ENCODE data around the gene NMNAT2. TPM values are rescaled to one million over a fixed set of nuclear protein-coding genes. Genes with fewer than 3 reads are reported as not detected.
A peak's percentile ranks its signal among the peaks of the same experiment; 100 is the strongest.
"Not testable (repeated sequence)": the region's sequence is repeated elsewhere in the genome, so short reads cannot be mapped to it uniquely, and the experiment has no call there.

Gene NMNAT2
- polyA plus RNA-seq, 3 donors from 2014 or later: not detected

- Mint-ChIP-seq H3K27ac (no peak overlapping the region), H3K27me3 (ENCODE audit: low read depth in 3 of 3) (peaks cover 0 to 6% (median 2%) of the 10 kb centered on the region in 3 donors), H3K36me3 (no peaks in the 10 kb centered on the region), H3K9me3 (no peaks in the 10 kb centered on the region), H3K4me1 (no peaks in the 10 kb centered on the region), H3K4me3 (no peak overlapping the region)
- no peak for DNase-seq
Measured at GRCh38 chr1:183438060-183438459, 19.9 kb upstream of the NMNAT2 start.

DNA sequence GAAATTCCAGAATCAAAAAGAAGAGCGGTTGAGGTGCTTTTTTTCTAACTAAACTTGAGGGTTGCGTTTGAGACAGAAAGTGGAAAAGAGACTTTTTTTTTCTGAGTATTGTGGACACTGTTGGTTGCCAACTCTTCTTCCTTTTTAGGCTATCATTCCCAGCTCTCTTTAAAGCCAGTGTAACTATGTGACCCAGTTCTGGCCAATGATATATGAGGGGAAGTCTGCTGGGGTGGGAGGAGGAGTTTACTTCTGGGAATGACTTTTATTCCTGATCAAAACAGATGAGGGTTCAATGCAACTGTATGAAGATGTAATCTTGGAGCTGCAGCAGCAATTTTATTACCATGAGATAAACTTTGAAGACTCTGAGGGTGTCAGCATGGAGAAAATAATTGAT is 17.3 kb upstream of the NMNAT2 start:
- no peak overlapping the region for H3K27ac Mint-ChIP-seq
- no peak overlapping the region for H3K4me3 Mint-ChIP-seq
- H3K27me3 Mint-ChIP-seq (ENCODE audit: low read depth in 3 of 3): peaks cover 4 to 5% (median 4%) of the 10 kb centered on the region in 3 donors
- H3K36me3 Mint-ChIP-seq: no peaks in the 10 kb centered on the region
- no peaks in the 10 kb centered on the region for H3K4me1 Mint-ChIP-seq
- DNase-seq: no peak
- H3K9me3 Mint-ChIP-seq: no peaks in the 10 kb centered on the region

DNA sequence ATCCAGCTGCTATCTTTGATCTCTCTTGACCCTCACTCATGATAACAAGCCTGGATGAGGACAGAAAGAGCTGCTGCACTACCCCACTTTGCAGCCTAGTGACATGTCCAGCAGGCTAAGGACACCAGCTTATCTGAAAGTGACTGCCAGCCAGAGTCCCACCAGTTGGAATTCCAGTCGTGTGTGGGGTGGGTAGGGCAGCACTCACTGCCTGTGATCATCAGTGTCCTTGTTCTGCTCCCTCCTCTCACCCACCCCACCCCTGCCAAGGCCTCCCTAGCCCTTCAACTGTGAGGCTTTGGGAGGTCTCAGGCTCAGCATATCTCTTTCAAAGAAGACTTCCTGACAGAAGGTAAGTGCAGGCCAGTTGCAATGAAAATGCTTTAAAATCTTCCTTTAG is 15.5 kb upstream of the NMNAT2 start:
- H3K4me3 Mint-ChIP-seq: no peak overlapping the region
- no peaks in the 10 kb centered on the region for H3K9me3 Mint-ChIP-seq
- H3K36me3 Mint-ChIP-seq: no peaks in the 10 kb centered on the region
- H3K27me3 Mint-ChIP-seq (ENCODE audit: low read depth in 3 of 3): peaks cover 4 to 13% (median 7%) of the 10 kb centered on the region in 3 donors
- no peak overlapping the region for H3K27ac Mint-ChIP-seq
- H3K4me1 Mint-ChIP-seq: no peaks in the 10 kb centered on the region
- no peak for DNase-seq

DNA sequence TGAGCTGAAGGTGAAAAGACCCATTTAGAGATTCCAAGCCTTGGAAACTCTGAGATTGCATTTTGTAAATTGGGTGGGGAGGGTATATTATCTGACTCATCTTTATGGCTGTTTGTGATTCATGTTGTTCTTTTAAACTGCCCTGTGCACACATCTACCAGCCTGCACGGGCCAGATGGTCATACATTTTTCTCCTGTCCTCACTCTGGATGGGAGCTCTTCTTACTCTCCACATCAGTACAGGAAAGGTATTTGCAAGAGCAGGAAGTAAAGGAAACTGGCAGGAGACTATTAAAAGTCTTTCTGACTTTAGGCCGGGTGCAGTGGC is 14.3 kb upstream of the NMNAT2 start:
- Mint-ChIP-seq H3K27me3 (ENCODE audit: low read depth in 3 of 3) (peaks cover 2 to 13% (median 10%) of the 10 kb centered on the region in 3 donors), H3K4me3 (no peak overlapping the region), H3K27ac (no peak overlapping the region), H3K36me3 (no peaks in the 10 kb centered on the region), H3K4me1 (no peaks in the 10 kb centered on the region), H3K9me3 (no peaks in the 10 kb centered on the region)
- no peak for DNase-seq

GRCh38 chr1:183431840-183432547 is 13.8 kb upstream of the NMNAT2 start:
- H3K27ac Mint-ChIP-seq: no peak overlapping the region
- DNase-seq: no peak
- H3K4me3 Mint-ChIP-seq: no peak overlapping the region
- no peaks in the 10 kb centered on the region for H3K9me3 Mint-ChIP-seq
- no peaks in the 10 kb centered on the region for H3K4me1 Mint-ChIP-seq
- H3K27me3 Mint-ChIP-seq (ENCODE audit: low read depth in 3 of 3): peaks cover 2 to 13% (median 13%) of the 10 kb centered on the region in 3 donors
- H3K36me3 Mint-ChIP-seq: no peaks in the 10 kb centered on the region

DNA sequence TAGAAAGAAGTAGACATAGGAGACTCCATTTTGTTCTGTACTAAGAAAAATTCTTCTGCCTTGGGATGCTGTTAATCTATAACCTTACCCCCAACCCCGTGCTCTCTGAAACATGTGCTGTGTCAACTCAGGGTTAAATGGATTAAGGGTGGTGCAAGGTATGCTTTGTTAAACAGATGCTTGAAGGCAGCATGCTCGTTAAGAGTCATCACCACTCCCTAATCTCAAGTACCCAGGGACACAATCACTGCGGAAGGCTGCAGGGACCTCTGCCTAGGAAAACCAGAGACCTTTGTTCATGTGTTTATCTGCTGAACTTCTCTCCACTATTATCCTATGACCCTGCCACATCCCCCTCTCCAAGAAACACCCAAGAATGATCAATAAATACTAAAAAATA is 9.4 kb upstream of the NMNAT2 start:
- not testable (repeated sequence) for H3K9me3 Mint-ChIP-seq, H3K36me3 Mint-ChIP-seq, H3K4me1 Mint-ChIP-seq, DNase-seq, H3K27ac Mint-ChIP-seq, H3K4me3 Mint-ChIP-seq
- peaks cover 0 to 24% (median 14%) of the 10 kb centered on the region in 3 donors for H3K27me3 Mint-ChIP-seq (ENCODE audit: low read depth in 3 of 3)

- Mint-ChIP-seq H3K36me3 (no peaks in the 10 kb centered on the region), H3K4me1 (no peaks in the 10 kb centered on the region), H3K27me3 (ENCODE audit: low read depth in 3 of 3) (peaks cover 0 to 17% (median 10%) of the 10 kb centered on the region in 3 donors), H3K9me3 (no peaks in the 10 kb centered on the region), H3K4me3 (no peak overlapping the region), H3K27ac (no peak overlapping the region)
- DNase-seq: no peak
Measured at GRCh38 chr1:183424691-183425090, 6.5 kb upstream of the NMNAT2 start.

DNA sequence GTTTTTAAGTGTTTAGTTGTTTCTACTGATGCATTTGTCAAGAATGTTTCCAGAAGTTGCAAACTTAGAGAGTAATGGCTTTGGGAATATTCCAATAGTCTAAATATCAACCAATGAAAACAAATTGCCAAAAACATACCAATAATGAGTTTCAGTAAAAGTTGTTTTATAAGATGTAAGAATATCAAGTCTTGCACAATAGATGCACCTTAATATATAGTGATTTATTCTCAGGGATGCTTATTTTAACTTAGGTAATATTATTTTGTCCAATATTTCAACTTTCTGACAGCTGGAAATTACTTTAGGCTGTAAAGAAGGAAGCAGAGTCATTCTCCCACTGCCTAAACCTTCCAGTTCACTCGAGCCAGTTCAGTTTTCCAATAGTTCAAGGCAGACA is 5.4 kb upstream of the NMNAT2 start:
- Mint-ChIP-seq H3K9me3 (no peaks in the 10 kb centered on the region), H3K27me3 (ENCODE audit: low read depth in 3 of 3) (peaks cover 6 to 22% (median 14%) of the 10 kb centered on the region in 3 donors), H3K4me1 (peaks cover 2 to 4% of the 10 kb centered on the region in 2 donors), H3K4me3 (no peak overlapping the region), H3K27ac (no peak overlapping the region), H3K36me3 (no peaks in the 10 kb centered on the region)
- no peak for DNase-seq

DNA sequence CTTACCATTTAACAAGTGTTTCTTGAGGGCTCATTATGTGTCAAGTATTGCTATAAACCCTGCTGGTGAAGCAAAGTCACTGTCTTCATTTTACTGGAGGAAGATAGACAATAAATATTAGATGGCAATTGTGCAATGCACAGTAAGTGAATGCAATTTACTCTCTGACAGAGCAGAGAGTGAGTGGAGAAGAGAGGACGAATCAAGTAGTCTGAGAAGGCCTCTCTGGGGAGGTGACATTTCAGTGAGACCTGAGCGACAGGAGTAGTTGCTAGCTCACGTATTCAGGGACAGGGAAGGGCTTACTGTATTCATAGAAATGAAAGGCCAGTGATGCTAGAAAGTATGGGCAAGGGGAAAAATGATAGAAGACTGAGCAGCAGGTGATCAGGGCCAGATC is 1.2 kb upstream of the NMNAT2 start:
- Mint-ChIP-seq H3K4me1 (peaks cover 22 to 26% of the 10 kb centered on the region in 2 donors), H3K27me3 (ENCODE audit: low read depth in 3 of 3) (peaks cover 20 to 34% (median 25%) of the 10 kb centered on the region in 3 donors), H3K27ac (no peak overlapping the region), H3K9me3 (no peaks in the 10 kb centered on the region), H3K4me3 (no peak overlapping the region), H3K36me3 (no peaks in the 10 kb centered on the region)
- no peak for DNase-seq

DNA sequence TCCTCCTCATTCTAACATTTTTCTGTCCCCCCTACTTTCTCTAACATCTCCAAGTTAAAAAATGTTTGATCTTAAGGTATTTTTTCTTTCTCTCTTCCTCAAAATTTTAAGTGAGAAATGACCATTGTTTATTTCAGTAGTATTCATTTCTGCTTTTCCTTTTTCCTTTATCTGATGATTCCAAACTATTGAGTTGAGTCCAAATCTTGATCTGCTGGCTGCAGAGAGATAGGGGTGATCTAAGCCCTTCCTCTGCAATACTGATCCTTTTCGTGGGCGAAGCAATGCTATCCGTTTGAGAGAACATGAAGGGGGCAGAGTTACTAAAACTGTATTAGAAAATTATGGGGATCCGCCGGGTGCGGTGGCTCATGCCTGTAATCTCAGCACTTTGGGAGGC is 516 bp upstream of the NMNAT2 start:
- Mint-ChIP-seq H3K36me3 (no peaks in the 10 kb centered on the region), H3K4me3 (peak overlapping the region in 4 of 5 donors; percentile 12 to 38 (median 23)), H3K27ac (no peak overlapping the region), H3K9me3 (no peaks in the 10 kb centered on the region), H3K4me1 (peaks cover 22 to 26% of the 10 kb centered on the region in 2 donors), H3K27me3 (ENCODE audit: low read depth in 3 of 3) (peaks cover 20 to 36% (median 25%) of the 10 kb centered on the region in 3 donors)
- DNase-seq: no peak

GRCh38 chr1:183416850-183417771 is 1.1 kb downstream of the NMNAT2 start:
- Mint-ChIP-seq H3K4me3 (peak overlapping the region; percentile 3 to 64 (median 47)), H3K27me3 (ENCODE audit: low read depth in 3 of 3) (peaks cover 20 to 25% (median 25%) of the 10 kb centered on the region in 3 donors), H3K4me1 (peaks cover 22 to 26% of the 10 kb centered on the region in 2 donors), H3K36me3 (no peaks in the 10 kb centered on the region), H3K9me3 (no peaks in the 10 kb centered on the region), H3K27ac (peak overlapping the region in 1 of 6 donors; percentile 0)
- peak; percentile 7 to 16 (median 13) for DNase-seq

- peaks cover 18 to 26% (median 25%) of the 10 kb centered on the region in 3 donors for H3K27me3 Mint-ChIP-seq (ENCODE audit: low read depth in 3 of 3)
- no peak for DNase-seq
Measured at GRCh38 chr1:183414365-183414764, 3.8 kb downstream of the NMNAT2 start.

GRCh38 chr1:183411091-183411490 is 7.1 kb downstream of the NMNAT2 start:
- Mint-ChIP-seq H3K9me3 (peaks cover 0 to 5% (median 0%) of the 10 kb centered on the region in 6 donors), H3K27me3 (ENCODE audit: low read depth in 3 of 3) (peaks cover 2 to 5% (median 5%) of the 10 kb centered on the region in 3 donors), H3K4me1 (peaks cover 0 to under 1% of the 10 kb centered on the region in 2 donors), H3K36me3 (no peaks in the 10 kb centered on the region), H3K4me3 (no peak overlapping the region), H3K27ac (no peak overlapping the region)
- DNase-seq: no peak

More at GRCh38 chr1:183414365-183414764, 3.8 kb downstream of the NMNAT2 start:
- Mint-ChIP-seq H3K4me1 (peaks cover 22 to 26% of the 10 kb centered on the region in 2 donors), H3K4me3 (no peak overlapping the region), H3K9me3 (peaks cover 0 to 1% (median 0%) of the 10 kb centered on the region in 6 donors), H3K36me3 (no peaks in the 10 kb centered on the region), H3K27ac (no peak overlapping the region)

- H3K27ac Mint-ChIP-seq: no peak overlapping the region
- H3K9me3 Mint-ChIP-seq: peaks cover 0 to 5% (median 0%) of the 10 kb centered on the region in 6 donors
- H3K36me3 Mint-ChIP-seq: no peaks in the 10 kb centered on the region
Measured at GRCh38 chr1:183407961-183408360, 10.2 kb downstream of the NMNAT2 start.

More at GRCh38 chr1:183407961-183408360, 10.2 kb downstream of the NMNAT2 start:
- Mint-ChIP-seq H3K27me3 (ENCODE audit: low read depth in 3 of 3) (peaks cover 0 to 7% (median 0%) of the 10 kb centered on the region in 3 donors), H3K4me1 (no peaks in the 10 kb centered on the region), H3K4me3 (no peak overlapping the region)
- no peak for DNase-seq

Data from immature natural killer cell (primary cell).